Neuron (in vitro differentiated cells): ENCODE results near the gene CEL.

Source experiments
- H2AFZ ChIP-seq: one replicate; pipeline ENCODE4 v1.6.1; 2013; ENCODE audit warnings: low read depth, mild to moderate bottlenecking, inconsistent platforms, low read length, moderate library complexity
- H3K27me3 ChIP-seq: one replicate; pipeline ENCODE4 v1.6.1; 2013; ENCODE audit warnings: low read length; ENCODE audit not compliant: insufficient read depth
- H3K36me3 ChIP-seq: one replicate; pipeline ENCODE4 v1.6.1; 2013; ENCODE audit warnings: low read length; ENCODE audit not compliant: insufficient read depth
- H3K4me1 ChIP-seq: one replicate; pipeline ENCODE4 v1.6.1; 2013; ENCODE audit warnings: low read length; ENCODE audit not compliant: insufficient read depth
- H3K4me3 ChIP-seq: 2 replicates; pipeline ENCODE4 v1.5.1; 2013; ENCODE audit warnings: mild to moderate bottlenecking, low read length, moderate library complexity
- H3K9me3 ChIP-seq: one replicate; pipeline ENCODE4 v1.6.1; 2013; ENCODE audit warnings: low read length

Gene CEL

GRCh38 chr9:133099726-133100505, 38.1 kb downstream of the CEL start:
- Histone ChIP-seq H3K4me3 (no peak overlapping the region), H3K36me3 (peaks cover 83% of the 10 kb centered on the region), H3K9me3 (peaks cover 32% of the 10 kb centered on the region), H3K27me3 (no peaks in the 10 kb centered on the region), H3K4me1 (no peaks in the 10 kb centered on the region), H2AFZ (no peak overlapping the region)

GRCh38 chr9:133100506-133101355, 39.0 kb downstream of the CEL start:
- H3K4me3 ChIP-seq, result no peak overlapping the region
- no peak overlapping the region for H2AFZ ChIP-seq
- no peaks in the 10 kb centered on the region for H3K27me3 ChIP-seq
- no peaks in the 10 kb centered on the region for H3K4me1 ChIP-seq
- peaks cover 89% of the 10 kb centered on the region for H3K36me3 ChIP-seq
- H3K9me3 ChIP-seq, result peaks cover 29% of the 10 kb centered on the region

- peaks cover 92% of the 10 kb centered on the region for H3K36me3 ChIP-seq
Measured at GRCh38 chr9:133101356-133102189, 39.8 kb downstream of the CEL start.

GRCh38 chr9:133102190-133103021, 40.6 kb downstream of the CEL start:
- H3K36me3 ChIP-seq, result peaks cover 92% of the 10 kb centered on the region

More at GRCh38 chr9:133101356-133102189, 39.8 kb downstream of the CEL start:
- Histone ChIP-seq H3K4me1 (no peaks in the 10 kb centered on the region), H3K9me3 (peaks cover 22% of the 10 kb centered on the region), H3K27me3 (no peaks in the 10 kb centered on the region), H2AFZ (no peak overlapping the region), H3K4me3 (no peak overlapping the region)

GRCh38 chr9:133103183-133103986, 41.6 kb downstream of the CEL start:
- Histone ChIP-seq H3K4me3 (no peak overlapping the region), H3K9me3 (peaks cover 9% of the 10 kb centered on the region), H3K27me3 (no peaks in the 10 kb centered on the region), H3K4me1 (no peaks in the 10 kb centered on the region), H3K36me3 (peaks cover 92% of the 10 kb centered on the region), H2AFZ (no peak overlapping the region)

More at GRCh38 chr9:133102190-133103021, 40.6 kb downstream of the CEL start:
- Histone ChIP-seq H3K4me1 (no peaks in the 10 kb centered on the region), H3K9me3 (peaks cover 17% of the 10 kb centered on the region), H2AFZ (no peak overlapping the region), H3K27me3 (no peaks in the 10 kb centered on the region), H3K4me3 (no peak overlapping the region)

- no peaks in the 10 kb centered on the region for H3K27me3 ChIP-seq
- peaks cover 90% of the 10 kb centered on the region for H3K36me3 ChIP-seq
- H3K4me3 ChIP-seq, result no peak overlapping the region
- H3K9me3 ChIP-seq, result peaks cover 3% of the 10 kb centered on the region
- H3K4me1 ChIP-seq, result no peaks in the 10 kb centered on the region
- no peak overlapping the region for H2AFZ ChIP-seq
Measured at GRCh38 chr9:133103987-133104505, 42.3 kb downstream of the CEL start.

- Histone ChIP-seq H3K27me3 (no peaks in the 10 kb centered on the region), H3K4me1 (no peaks in the 10 kb centered on the region), H3K36me3 (peaks cover 88% of the 10 kb centered on the region), H2AFZ (no peak overlapping the region), H3K9me3 (no peaks in the 10 kb centered on the region), H3K4me3 (no peak overlapping the region)
Measured at GRCh38 chr9:133104718-133105460, 43.1 kb downstream of the CEL start.

GRCh38 chr9:133105461-133105770, 43.6 kb downstream of the CEL start:
- Histone ChIP-seq H3K36me3 (peaks cover 88% of the 10 kb centered on the region), H2AFZ (no peak overlapping the region), H3K27me3 (no peaks in the 10 kb centered on the region), H3K4me1 (no peaks in the 10 kb centered on the region), H3K4me3 (no peak overlapping the region), H3K9me3 (no peaks in the 10 kb centered on the region)

GRCh38 chr9:133106511-133107244, 44.9 kb downstream of the CEL start:
- peaks cover 85% of the 10 kb centered on the region for H3K36me3 ChIP-seq
- H3K4me3 ChIP-seq, result no peak overlapping the region
- no peaks in the 10 kb centered on the region for H3K27me3 ChIP-seq
- H2AFZ ChIP-seq, result no peak overlapping the region
- H3K9me3 ChIP-seq, result no peaks in the 10 kb centered on the region
- no peaks in the 10 kb centered on the region for H3K4me1 ChIP-seq

GRCh38 chr9:133107245-133107722, 45.5 kb downstream of the CEL start:
- Histone ChIP-seq H2AFZ (no peak overlapping the region), H3K4me3 (no peak overlapping the region), H3K36me3 (peaks cover 83% of the 10 kb centered on the region)

More at GRCh38 chr9:133107245-133107722, 45.5 kb downstream of the CEL start:
- H3K9me3 ChIP-seq, result no peaks in the 10 kb centered on the region
- H3K4me1 ChIP-seq, result no peaks in the 10 kb centered on the region
- no peaks in the 10 kb centered on the region for H3K27me3 ChIP-seq
